Pancreas (tissue), 10 donors: ENCODE measurements around the gene LRMDA. TPM values are rescaled to one million over a fixed set of nuclear protein-coding genes. Genes with fewer than 3 reads are reported as not detected.
A peak's percentile ranks its signal among the peaks of the same experiment; 100 is the strongest.

ENCODE experiments used
- ATAC-seq, 4 donors: fragments of 200-7000 bp; cut with Tn5 transposase; one replicate each; pipeline versions ENCODE4 v1.8.0 to v1.9.1; 2020; ENCODE audit warnings: mild to moderate bottlenecking in 4 of 4, moderate library complexity in 4 of 4
- DNase-seq, 6 donors: peaks; one replicate each; pipeline ENCODE4 v3.0.0-alpha.2; 2020
- FAIRE-seq: peaks from 2 replicates; lab custom pipeline; 2012; peaks lifted over from hg19 to GRCh38; lab: Jason Lieb, UNC
- H3K27ac ChIP-seq, 4 donors: fragments of 200-600 bp; sonication (generic); 1 replicate in 3 of 4; 2 replicates in 1 of 4; pipeline versions ENCODE4 v1.5.0 to v1.8.0; 2020
- H3K27me3 ChIP-seq, 4 donors: fragments of 200-600 bp; one replicate each; pipeline ENCODE4 v1.8.0; 2021
- H3K36me3 ChIP-seq, 3 donors: fragments of 200-600 bp; sonication (generic) in 1 of 3; one replicate each; pipeline versions ENCODE4 v1.5.0 to v1.8.0; 2020 to 2021
- H3K4me1 ChIP-seq, 3 donors: fragments of 200-600 bp; one replicate each; pipeline ENCODE4 v1.8.0; 2021
- H3K4me3 ChIP-seq, 4 donors: fragments of 200-600 bp; sonication (generic) in 2 of 4; one replicate each; pipeline versions ENCODE4 v1.5.0 to v1.8.0; 2020 to 2021
- H3K9me3 ChIP-seq, 4 donors: fragments of 200-600 bp; one replicate each; pipeline ENCODE4 v1.8.0; 2021
- WGBS, 2 donors: extraction: QIAGEN DNeasy Blood & Tissue Kit; methylation state at CpG; one replicate each; pipeline ENCODE4 v1.1.7; 2013; 5-methylcytosine and 5-hydroxymethylcytosine counted together
- intact Hi-C, 3 donors: fragments of 100-400 bp; cut with DNase I; formaldehyde crosslinking; loops; one replicate each; pipeline versions ENCODE4 v1.11.1 to v1.14.2; 2022
- polyA plus RNA-seq, 2 donors: library from polyadenylated mRNA; stranded (reverse); fragments of 200-250 nt; gene quantifications; one replicate each; pipeline ENCODE4 v1.2.3, GENCODE V29; 2013
- total RNA-seq, 6 donors: library from RNA; stranded (reverse); fragmentation: NEBNext Ultra II Directional in 4 of 6; extraction: Animal tissue kit (Norgen Biotek cat#: 25700) in 4 of 6; gene quantifications; one replicate each; pipeline versions ENCODE4 v1.2.1 to v1.2.4, GENCODE V29; 2021 to 2023
- TF ChIP-seq, protein P1 (sequence below), 4 donors: fragments of 200-600 bp; sonication (generic) in 3 of 4; IDR thresholded peaks; one replicate each; pipeline versions ENCODE4 v1.5.0 to v1.8.0; 2021; ENCODE audit warnings: antibody characterized with exemption in 4 of 4
- donor health status: healthy with polysubstance abuse.
- donor health status: DM: no; HTN: no; CAD: no; lungs with moderate emphysema.
- donor health status: DM: no; HTN: no; CAD: no.
- donor health status: control.
- donor health status: control.
- donor health status: Bipolar disorder and iron deficiency.
- donor health status: DM: yes; HTN: yes; CAD: no.
- donor health status: DM: no; HTN: no; CAD: no.
- donor health status: DM: no; HTN: no; CAD: no.
- donor health status: DM: yes; HTN: yes; CAD: no.

Gene LRMDA
- total and polyA plus RNA-seq, 8 donors: 4.6 to 21.2 (median 13.4) TPM

GRCh38 chr10:76488602-76489001, 1057.2 kb downstream of the LRMDA start:
- Histone ChIP-seq H3K4me3 (no peak overlapping the region), H3K27me3 (no peaks in the 10 kb centered on the region), H3K4me1 (peaks cover 6 to 19% (median 12%) of the 10 kb centered on the region in 3 donors), H3K36me3 (no peaks in the 10 kb centered on the region), H3K9me3 (no peaks in the 10 kb centered on the region), H3K27ac (no peak overlapping the region)
- intact Hi-C loops: no loop called here
- TF ChIP-seq, protein P1, sequence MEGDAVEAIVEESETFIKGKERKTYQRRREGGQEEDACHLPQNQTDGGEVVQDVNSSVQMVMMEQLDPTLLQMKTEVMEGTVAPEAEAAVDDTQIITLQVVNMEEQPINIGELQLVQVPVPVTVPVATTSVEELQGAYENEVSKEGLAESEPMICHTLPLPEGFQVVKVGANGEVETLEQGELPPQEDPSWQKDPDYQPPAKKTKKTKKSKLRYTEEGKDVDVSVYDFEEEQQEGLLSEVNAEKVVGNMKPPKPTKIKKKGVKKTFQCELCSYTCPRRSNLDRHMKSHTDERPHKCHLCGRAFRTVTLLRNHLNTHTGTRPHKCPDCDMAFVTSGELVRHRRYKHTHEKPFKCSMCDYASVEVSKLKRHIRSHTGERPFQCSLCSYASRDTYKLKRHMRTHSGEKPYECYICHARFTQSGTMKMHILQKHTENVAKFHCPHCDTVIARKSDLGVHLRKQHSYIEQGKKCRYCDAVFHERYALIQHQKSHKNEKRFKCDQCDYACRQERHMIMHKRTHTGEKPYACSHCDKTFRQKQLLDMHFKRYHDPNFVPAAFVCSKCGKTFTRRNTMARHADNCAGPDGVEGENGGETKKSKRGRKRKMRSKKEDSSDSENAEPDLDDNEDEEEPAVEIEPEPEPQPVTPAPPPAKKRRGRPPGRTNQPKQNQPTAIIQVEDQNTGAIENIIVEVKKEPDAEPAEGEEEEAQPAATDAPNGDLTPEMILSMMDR (IDR thresholded peaks at IDR 0.05): no peak
- 98 to 100% methylated on average over 1 of the region's 1 CpG for WGBS, 2 donors
- DNase-seq (no peak), FAIRE-seq (peak; percentile 53), ATAC-seq (no peak)

DNA sequence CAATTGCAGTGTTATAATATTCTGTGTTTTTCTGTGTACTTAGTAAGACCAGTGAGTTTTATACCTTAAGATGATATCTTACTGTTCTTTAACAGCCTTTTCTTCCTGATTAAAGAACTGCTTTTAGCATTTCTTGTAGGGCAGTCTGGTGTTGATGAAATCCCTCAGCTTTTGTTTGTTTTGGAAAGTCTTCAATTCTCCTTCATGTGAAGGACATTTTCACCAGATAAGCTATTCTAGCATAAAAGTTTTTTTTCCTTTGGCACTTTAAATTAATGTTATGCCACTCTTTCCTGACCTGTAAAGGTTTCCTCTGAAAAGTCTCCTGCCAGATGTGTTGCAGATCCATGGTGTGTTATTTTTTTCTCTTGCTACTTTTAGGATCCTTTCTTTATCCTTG, 1059.8 kb downstream of the LRMDA start:
- H3K4me3 ChIP-seq: no peak overlapping the region
- no peaks in the 10 kb centered on the region for H3K9me3 ChIP-seq
- TF ChIP-seq, protein P1 (IDR thresholded peaks at IDR 0.05): no peak
- H3K4me1 ChIP-seq: peaks cover 6 to 19% (median 12%) of the 10 kb centered on the region in 3 donors
- peak; percentile 9 for FAIRE-seq
- no peaks in the 10 kb centered on the region for H3K36me3 ChIP-seq
- H3K27me3 ChIP-seq: no peaks in the 10 kb centered on the region
- intact Hi-C loops: no loop called here
- DNase-seq: no peak
- peak overlapping the region in 2 of 4 donors; percentile 51 to 74 for H3K27ac ChIP-seq
- peak; percentile 89 to 97 (median 92) for ATAC-seq

DNA sequence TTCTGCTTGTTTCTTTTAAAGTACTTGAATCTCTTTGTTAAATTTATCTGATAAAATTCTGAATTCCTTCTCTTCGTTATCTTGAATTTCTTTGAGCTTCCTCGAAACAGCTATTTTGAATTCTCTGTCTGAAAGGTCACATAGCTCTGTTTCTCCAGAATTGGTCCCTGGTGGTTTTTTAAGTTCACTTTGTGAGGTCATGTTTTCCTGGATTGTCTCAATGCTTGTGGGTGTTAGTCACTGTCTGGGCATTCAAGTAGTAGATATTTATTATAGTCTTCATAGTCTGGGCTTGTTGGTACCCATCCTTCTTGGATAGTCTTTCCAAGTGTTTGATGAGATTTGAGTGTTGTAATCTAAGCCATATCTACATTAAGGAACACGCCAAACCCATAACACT, 1060.6 kb downstream of the LRMDA start:
- no peaks in the 10 kb centered on the region for H3K36me3 ChIP-seq
- no peaks in the 10 kb centered on the region for H3K9me3 ChIP-seq
- H3K4me3 ChIP-seq: no peak overlapping the region
- intact Hi-C loops: no loop called here
- 55 to 56% methylated on average over 3 of the region's 3 CpGs for WGBS, 2 donors
- peaks cover 6 to 19% (median 12%) of the 10 kb centered on the region in 3 donors for H3K4me1 ChIP-seq
- no peaks in the 10 kb centered on the region for H3K27me3 ChIP-seq
- no peak for DNase-seq
- peak overlapping the region in 1 of 4 donors; percentile 74 for H3K27ac ChIP-seq
- TF ChIP-seq, protein P1 (IDR thresholded peaks at IDR 0.05): no peak
- ATAC-seq: peak in 2 of 4 donors; percentile 60 to 74
- no peak for FAIRE-seq

GRCh38 chr10:76492678-76493472, 1061.5 kb downstream of the LRMDA start:
- Histone ChIP-seq H3K27ac (peak overlapping the region in 1 of 4 donors; percentile 74), H3K9me3 (no peaks in the 10 kb centered on the region), H3K27me3 (no peaks in the 10 kb centered on the region), H3K36me3 (no peaks in the 10 kb centered on the region), H3K4me3 (no peak overlapping the region), H3K4me1 (peaks cover 6 to 19% (median 16%) of the 10 kb centered on the region in 3 donors)
- FAIRE-seq (no peak), ATAC-seq (no peak), DNase-seq (no peak)
- WGBS, 2 donors: 90 to 94% methylated on average over 5 of the region's 5 CpGs
- intact Hi-C loops: no loop called here
- TF ChIP-seq, protein P1 (IDR thresholded peaks at IDR 0.05): no peak

DNA sequence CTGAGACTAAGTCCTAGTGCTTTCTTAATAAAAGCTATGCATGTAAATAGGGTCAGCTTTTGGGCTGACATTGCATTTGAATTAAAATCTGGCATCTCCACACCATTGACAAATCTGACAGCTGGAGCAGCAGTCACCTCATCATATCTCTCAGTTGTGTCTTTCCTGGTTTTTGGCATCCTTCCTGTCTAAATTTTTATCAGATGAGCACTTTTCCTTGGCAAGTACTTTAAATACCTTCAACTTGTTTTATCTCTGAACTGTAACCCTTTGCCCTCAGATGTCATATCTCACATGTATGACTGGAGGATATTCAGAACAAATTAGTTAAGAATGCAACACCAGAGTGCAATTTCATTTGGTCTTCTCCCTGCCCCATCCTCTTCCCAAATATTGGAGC, 1066.2 kb downstream of the LRMDA start:
- Histone ChIP-seq H3K27ac (no peak overlapping the region), H3K9me3 (no peaks in the 10 kb centered on the region), H3K36me3 (no peaks in the 10 kb centered on the region), H3K27me3 (no peaks in the 10 kb centered on the region), H3K4me3 (no peak overlapping the region), H3K4me1 (peaks cover 0 to 7% (median 0%) of the 10 kb centered on the region in 3 donors)
- no peak for FAIRE-seq
- TF ChIP-seq, protein P1 (IDR thresholded peaks at IDR 0.05): no peak
- intact Hi-C loops: no loop called here
- DNase-seq: no peak
- ATAC-seq: no peak
